CD4-positive, alpha-beta T cell treated with Interleukin-12 subunit alpha and Interleukin-12 subunit beta, for 1 hour (primary cell): ENCODE measurements around the gene OBSCN.

Source experiments
- DNase-seq: peaks from one replicate; pipeline ENCODE4 v3.0.0-alpha.2; 2020

The OBSCN gene

GRCh38 chr1:228170666-228171065 lies 37.2 kb upstream of the OBSCN start:
- no peak for DNase-seq

- DNase-seq: no peak
Measured at GRCh38 chr1:228171221-228171891, 36.5 kb upstream of the OBSCN start.

GRCh38 chr1:228172591-228173527 lies 35.0 kb upstream of the OBSCN start:
- DNase-seq: no peak

GRCh38 chr1:228173528-228174481 lies 34.0 kb upstream of the OBSCN start:
- peak; percentile 33 for DNase-seq

GRCh38 chr1:228174482-228175315 lies 33.1 kb upstream of the OBSCN start:
- peak; percentile 57 for DNase-seq

- no peak for DNase-seq
Measured at GRCh38 chr1:228175316-228176023, 32.4 kb upstream of the OBSCN start.

- no peak for DNase-seq
Measured at GRCh38 chr1:228176024-228176395, 31.8 kb upstream of the OBSCN start.

GRCh38 chr1:228176461-228177182 lies 31.2 kb upstream of the OBSCN start:
- DNase-seq: no peak

- no peak for DNase-seq
Measured at GRCh38 chr1:228177183-228177475, 30.7 kb upstream of the OBSCN start.

GRCh38 chr1:228177721-228178710 lies 29.8 kb upstream of the OBSCN start:
- DNase-seq: no peak

- no peak for DNase-seq
Measured at GRCh38 chr1:228178737-228179684, 28.8 kb upstream of the OBSCN start.

GRCh38 chr1:228180271-228180958 lies 27.4 kb upstream of the OBSCN start:
- no peak for DNase-seq

- no peak for DNase-seq
Measured at GRCh38 chr1:228180959-228181644, 26.7 kb upstream of the OBSCN start.

- DNase-seq: no peak
Measured at GRCh38 chr1:228181645-228182034, 26.2 kb upstream of the OBSCN start.

GRCh38 chr1:228182296-228183030 lies 25.4 kb upstream of the OBSCN start:
- peak; percentile 31 for DNase-seq

- no peak for DNase-seq
Measured at GRCh38 chr1:228184152-228184551, 23.7 kb upstream of the OBSCN start.

GRCh38 chr1:228185641-228185965 lies 22.2 kb upstream of the OBSCN start:
- peak; percentile 72 for DNase-seq
